HEK293T (cell line): ENCODE results near the gene IP6K2.

Experiments
- CTCF ChIA-PET: fragments of 350-600 bp; formaldehyde crosslinking; extraction: SDS; loops from one replicate; lab custom pipeline; 2021; ENCODE audit warnings: antibody characterized with exemption, inconsistent platforms; lab: Yijun Ruan, JAX
- POLR2A ChIA-PET: fragments of 350-600 bp; formaldehyde crosslinking; extraction: SDS; loops from one replicate; lab custom pipeline; 2020; ENCODE audit warnings: antibody characterized with exemption, inconsistent platforms; lab: Yijun Ruan, JAX
- DNase-seq: peaks from one replicate; pipeline ENCODE4 v3.0.0; 2012; ENCODE audit warnings: mixed read lengths; ENCODE audit errors: extremely low spot score
- ARNT ChIP-seq: fragments of 450-650 bp; IDR thresholded peaks from 2 replicates; pipeline ENCODE4 v1.6.1; 2017; ENCODE audit warnings: mild to moderate bottlenecking
- BHLHE40 ChIP-seq: fragments of 450-650 bp; IDR thresholded peaks from 2 replicates; pipeline ENCODE4 v1.6.1; 2016; ENCODE audit warnings: mild to moderate bottlenecking, moderate library complexity, borderline replicate concordance
- CTBP1 ChIP-seq: fragments of 450-650 bp; IDR thresholded peaks from 2 replicates; pipeline ENCODE4 v1.6.1; 2016; ENCODE audit warnings: borderline replicate concordance
- ELF4 ChIP-seq: fragments of 450-650 bp; IDR thresholded peaks from 2 replicates; pipeline ENCODE4 v1.6.1; 2017; ENCODE audit warnings: antibody characterized with exemption
- FOXA1 ChIP-seq: fragments of 450-650 bp; IDR thresholded peaks from 2 replicates; pipeline ENCODE4 v1.6.1; 2016; ENCODE audit warnings: mild to moderate bottlenecking
- FOXK2 ChIP-seq: fragments of 450-650 bp; IDR thresholded peaks from 2 replicates; pipeline ENCODE4 v1.6.1; 2016; ENCODE audit warnings: mild to moderate bottlenecking
- FOXM1 ChIP-seq: fragments of 450-650 bp; IDR thresholded peaks from 2 replicates; pipeline ENCODE4 v1.6.1; 2017; ENCODE audit warnings: mild to moderate bottlenecking, borderline replicate concordance
- HDGF ChIP-seq: fragments of 450-650 bp; IDR thresholded peaks from 2 replicates; pipeline ENCODE4 v1.6.1; 2017; ENCODE audit warnings: antibody characterized with exemption, borderline replicate concordance
- L3MBTL2 ChIP-seq: fragments of 450-650 bp; conservative IDR thresholded peaks from 2 replicates; pipeline ENCODE4 v1.6.1; 2016; ENCODE audit warnings: mild to moderate bottlenecking
- LEF1 ChIP-seq: fragments of 450-650 bp; IDR thresholded peaks from 2 replicates; pipeline ENCODE4 v1.6.1; 2017; ENCODE audit warnings: mild to moderate bottlenecking, borderline replicate concordance
- NFRKB ChIP-seq: fragments of 450-650 bp; IDR thresholded peaks from 2 replicates; pipeline ENCODE4 v1.6.1; 2016; ENCODE audit warnings: mild to moderate bottlenecking, moderate library complexity
- PKNOX1 ChIP-seq: fragments of 450-650 bp; IDR thresholded peaks from 2 replicates; pipeline ENCODE4 v1.6.1; 2016
- SP1 ChIP-seq: fragments of 450-650 bp; IDR thresholded peaks from 2 replicates; pipeline ENCODE4 v1.6.1; 2017
- SUZ12 ChIP-seq: fragments of 450-650 bp; IDR thresholded peaks from 2 replicates; pipeline ENCODE4 v1.6.1; 2016; ENCODE audit warnings: mild to moderate bottlenecking
- TARDBP ChIP-seq: fragments of 450-650 bp; IDR thresholded peaks from 2 replicates; pipeline ENCODE4 v1.6.1; 2016
- ZNF384 ChIP-seq: fragments of 450-650 bp; IDR thresholded peaks from 2 replicates; pipeline ENCODE4 v1.6.1; 2016

IP6K2 gene

GRCh38 chr3:48693826-48694225 is 23.2 kb downstream of the IP6K2 start:
- ChIA-PET POLR2A (interaction anchor here (0.7 kb wide), 1 partner anchor 22 kb away, joined by 3 read pairs; no protein-coding TSS in a partner anchor), CTCF (no interaction called here)
- TF ChIP-seq ZNF384 (no peak), SUZ12 (no peak), L3MBTL2 (no peak), HDGF (no peak), CTBP1 (no peak), ARNT (no peak), LEF1 (no peak), TARDBP (no peak), FOXM1 (no peak), NFRKB (no peak), FOXK2 (no peak), BHLHE40 (no peak), PKNOX1 (no peak), SP1 (no peak)
- no peak for DNase-seq

GRCh38 chr3:48692551-48692950 is 24.5 kb downstream of the IP6K2 start:
- POLR2A ChIA-PET = no interaction called here
- CTCF ChIA-PET = interaction anchor here (0.8 kb wide), 1 partner anchor 47 kb away, joined by 5 read pairs; no protein-coding TSS in a partner anchor
- no peak for DNase-seq
- no peak for TF ChIP-seq HDGF
- no peak for TF ChIP-seq FOXM1
- TF ChIP-seq SUZ12 = no peak
- no peak for TF ChIP-seq LEF1
- no peak for TF ChIP-seq SP1
- no peak for TF ChIP-seq L3MBTL2
- TF ChIP-seq FOXK2 = no peak
- TF ChIP-seq BHLHE40 = no peak
- no peak for TF ChIP-seq ZNF384
- TF ChIP-seq NFRKB = no peak
- TF ChIP-seq ARNT = no peak
- TF ChIP-seq CTBP1 = no peak
- no peak for TF ChIP-seq PKNOX1
- TF ChIP-seq ELF4 = no peak

GRCh38 chr3:48690846-48691458 is 26.1 kb downstream of the IP6K2 start:
- ChIA-PET POLR2A (no interaction called here), CTCF (no interaction called here)
- TF ChIP-seq SP1 (no peak), SUZ12 (no peak), FOXM1 (no peak), LEF1 (no peak), HDGF (no peak), BHLHE40 (no peak), CTBP1 (no peak), L3MBTL2 (no peak), TARDBP (no peak), ELF4 (no peak), NFRKB (no peak)
- DNase-seq = no peak

GRCh38 chr3:48689384-48689783 is 27.6 kb downstream of the IP6K2 start:
- CTCF ChIA-PET = no interaction called here
- TF ChIP-seq PKNOX1 = no peak
- no peak for TF ChIP-seq TARDBP
- no peak for TF ChIP-seq FOXA1
- no peak for TF ChIP-seq ZNF384
- TF ChIP-seq FOXM1 = no peak
- POLR2A ChIA-PET = no interaction called here
- DNase-seq = no peak

GRCh38 chr3:48688737-48689075 is 28.3 kb downstream of the IP6K2 start:
- TF ChIP-seq FOXM1 (no peak), PKNOX1 (no peak), LEF1 (no peak), ELF4 (no peak), FOXA1 (no peak), TARDBP (no peak), HDGF (no peak), ZNF384 (no peak), ARNT (no peak), SUZ12 (no peak), BHLHE40 (no peak), FOXK2 (no peak), L3MBTL2 (no peak), SP1 (no peak), NFRKB (no peak), CTBP1 (no peak)
- ChIA-PET POLR2A (interaction anchor here (1.2 kb wide), 1 partner anchor 28 kb away, joined by 5 read pairs; the partner anchor contains the start of gene IP6K2), CTCF (no interaction called here)
- no peak for DNase-seq
